Forelimb muscle (tissue), 1 donor: ENCODE results near the gene P4HA3. TPM values are rescaled to one million over a fixed set of nuclear protein-coding genes. Genes with fewer than 3 reads are reported as not detected.
"Not testable (repeated sequence)": the region's sequence is repeated elsewhere in the genome, so short reads cannot be mapped to it uniquely, and the experiment has no call there.

Source experiments
- DNase-seq: peaks from one replicate; pipeline ENCODE4 v3.0.0-alpha.2; 2013; ENCODE audit warnings: low read depth
- polyA plus RNA-seq: library from polyadenylated mRNA; unstranded; fragments of 120-200 nt; gene quantifications from one replicate; pipeline ENCODE4 v1.2.1, GENCODE V29; 2013; ENCODE audit not compliant: insufficient read length

P4HA3 gene
- 0.94 TPM for polyA plus RNA-seq

GRCh38 chr11:74311352-74311926, at the start of gene P4HA3:
Gene P4HA3 (minus strand): TSS chr11:74311640. CDS start chr11:74311611, 29 bp downstream.
- no peak for DNase-seq

GRCh38 chr11:74357449-74357848, 46.0 kb upstream of the P4HA3 start:
- DNase-seq = no peak

- no peak for DNase-seq
These were observed 44.2 kb upstream of the P4HA3 start for GRCh38 chr11:74355626-74356025.

DNA sequence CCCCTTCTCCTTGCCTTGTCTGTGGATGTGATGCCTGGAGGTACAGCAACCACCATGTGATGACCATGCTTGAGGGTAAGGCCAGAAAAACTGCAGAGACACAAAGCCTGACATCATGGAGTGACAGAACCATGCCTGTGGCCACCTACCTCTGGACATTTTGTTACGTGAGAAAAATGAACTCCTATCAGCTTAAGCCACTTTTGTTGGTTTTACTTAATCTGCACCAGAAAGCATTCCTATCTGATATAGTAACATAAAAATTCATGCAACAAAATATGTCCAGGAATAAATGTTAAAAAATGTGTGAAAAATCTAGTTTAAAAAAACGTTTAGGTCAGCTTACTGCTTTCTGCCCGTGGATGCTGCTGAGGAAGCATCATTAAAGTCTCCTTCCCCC, 42.6 kb upstream of the P4HA3 start:
- no peak for DNase-seq

DNA sequence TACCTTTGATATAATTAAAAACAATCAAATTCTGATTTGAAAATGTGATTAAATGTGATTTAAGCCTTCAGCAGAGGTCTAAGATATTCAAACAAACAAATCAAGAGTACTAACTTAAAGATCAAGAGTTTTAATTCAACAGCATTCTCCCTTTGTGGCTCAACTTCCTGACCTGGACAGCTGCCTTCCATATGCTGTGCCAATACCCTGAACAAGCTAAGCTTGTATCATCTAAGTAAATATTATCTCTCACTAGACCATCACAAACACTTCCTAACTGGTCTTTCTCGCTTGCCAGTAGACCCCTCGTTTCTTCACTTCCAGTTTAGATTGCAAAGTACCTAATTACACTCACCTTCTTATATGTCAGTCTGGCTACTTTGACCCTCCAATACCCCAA, 35.9 kb upstream of the P4HA3 start:
- no peak for DNase-seq

GRCh38 chr11:74345420-74345819, 34.0 kb upstream of the P4HA3 start:
- DNase-seq = no peak

GRCh38 chr11:74341921-74342320, 30.5 kb upstream of the P4HA3 start:
- no peak for DNase-seq

DNA sequence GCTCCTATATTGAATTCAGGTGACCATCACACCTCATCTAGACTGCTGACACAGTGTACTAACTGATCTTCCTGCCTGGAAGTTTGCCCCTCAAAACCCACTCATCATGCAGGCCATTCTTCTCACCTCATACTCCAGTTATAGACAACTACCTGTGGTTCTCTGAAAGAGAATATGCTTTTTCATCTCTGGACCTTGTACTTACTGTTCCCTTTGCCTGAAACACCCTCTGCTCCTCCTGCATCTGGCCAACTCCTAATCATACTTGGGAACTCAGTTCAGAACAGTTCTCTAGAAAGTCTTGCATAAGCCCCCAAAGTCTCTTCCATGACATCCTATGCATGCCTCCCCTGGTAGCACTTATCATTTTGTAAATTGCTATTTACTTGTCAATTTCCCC, 28.2 kb upstream of the P4HA3 start:
- DNase-seq = no peak

DNA sequence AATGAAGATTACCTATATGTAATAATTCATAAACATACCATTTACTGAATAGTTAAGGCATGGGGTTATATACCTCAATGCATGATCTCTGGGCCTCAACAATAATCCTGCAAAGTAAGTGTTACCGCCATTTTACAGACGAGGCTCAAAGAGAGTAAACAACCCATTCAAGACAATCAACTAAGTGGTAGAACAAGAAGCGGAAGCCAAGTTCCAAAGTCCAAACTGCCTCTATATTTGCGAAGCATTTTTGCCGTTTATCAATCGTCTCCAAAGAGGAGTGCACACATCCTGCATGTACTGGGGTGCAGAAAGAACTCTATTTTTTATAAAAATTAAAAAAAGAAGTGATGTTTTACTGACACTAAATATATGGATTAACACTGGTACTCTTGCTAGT, 27.5 kb upstream of the P4HA3 start:
- DNase-seq = no peak

- DNase-seq = no peak
These were observed 21.8 kb upstream of the P4HA3 start for GRCh38 chr11:74333193-74333592.

DNA sequence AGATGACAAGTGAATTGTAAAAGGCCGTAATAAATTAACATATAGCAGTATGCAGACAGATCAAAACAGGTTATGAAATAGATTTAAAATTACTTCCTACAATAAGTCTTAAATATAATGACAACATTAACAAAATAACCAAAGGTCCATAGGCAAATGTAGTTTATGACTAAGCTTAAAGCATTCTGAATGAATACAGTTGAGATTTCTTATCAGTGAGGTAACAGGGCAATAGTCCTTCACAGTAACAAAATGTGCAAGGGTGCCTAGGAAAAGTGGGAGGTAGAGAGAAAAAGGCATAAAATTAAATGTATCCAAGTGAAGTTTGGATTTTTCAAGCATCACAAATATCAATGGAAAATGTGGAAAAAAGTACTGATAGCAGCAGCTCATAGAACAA, 20.9 kb upstream of the P4HA3 start:
- no peak for DNase-seq

DNA sequence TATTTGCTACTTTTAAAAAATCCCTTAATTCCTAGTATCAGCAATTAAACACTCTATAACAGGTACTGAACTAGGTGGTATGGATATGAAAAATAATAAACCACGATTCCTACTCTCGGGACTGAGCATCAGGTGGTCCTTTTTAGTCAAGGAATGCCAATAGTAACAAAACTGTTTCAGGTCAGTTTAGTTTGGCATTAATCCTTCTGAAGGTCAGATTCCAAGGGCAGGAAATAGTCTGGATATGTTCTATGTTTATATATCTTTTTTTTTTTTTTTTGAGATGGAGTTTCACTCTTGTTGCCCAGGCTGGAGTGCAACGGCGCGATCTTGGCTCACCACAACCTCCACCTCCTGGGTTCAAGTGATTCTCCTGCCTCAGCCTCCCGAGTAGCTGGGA, 19.6 kb upstream of the P4HA3 start:
- DNase-seq = not testable (repeated sequence)

DNA sequence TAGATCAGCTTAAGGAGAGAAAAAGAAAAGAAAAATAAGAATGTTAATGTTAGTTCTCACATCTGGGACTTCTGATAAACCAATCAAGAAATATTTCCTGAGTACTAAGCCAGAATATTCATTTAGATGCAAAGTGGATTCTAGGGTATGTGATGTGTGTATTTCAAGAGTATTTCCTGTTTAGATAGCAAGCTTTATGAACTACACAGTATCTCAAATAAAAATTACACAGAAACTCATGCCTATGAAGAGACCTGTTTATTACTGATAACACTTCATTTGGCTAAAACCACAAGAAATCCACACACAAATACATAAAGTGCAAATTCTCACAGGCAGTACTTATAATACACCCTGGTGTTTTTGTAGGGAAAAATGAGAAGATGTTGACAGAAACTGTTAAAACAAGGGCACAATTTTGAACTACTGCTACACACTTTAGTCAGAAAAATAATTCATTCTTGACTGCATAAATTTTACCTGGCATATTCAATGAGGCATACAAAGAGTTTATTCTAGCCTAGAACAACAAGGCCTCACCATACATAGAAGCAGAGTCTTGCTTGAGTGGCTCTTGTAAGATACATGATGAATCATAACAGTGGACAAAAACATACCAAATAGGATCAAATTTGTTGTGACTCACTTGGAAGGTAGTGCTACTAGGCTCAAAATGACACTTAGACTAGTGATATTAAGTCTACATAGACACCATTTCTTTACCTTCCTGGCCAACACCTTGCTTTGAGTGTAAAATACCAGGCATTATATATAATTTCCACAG, 18.8 kb upstream of the P4HA3 start:
- DNase-seq = no peak

DNA sequence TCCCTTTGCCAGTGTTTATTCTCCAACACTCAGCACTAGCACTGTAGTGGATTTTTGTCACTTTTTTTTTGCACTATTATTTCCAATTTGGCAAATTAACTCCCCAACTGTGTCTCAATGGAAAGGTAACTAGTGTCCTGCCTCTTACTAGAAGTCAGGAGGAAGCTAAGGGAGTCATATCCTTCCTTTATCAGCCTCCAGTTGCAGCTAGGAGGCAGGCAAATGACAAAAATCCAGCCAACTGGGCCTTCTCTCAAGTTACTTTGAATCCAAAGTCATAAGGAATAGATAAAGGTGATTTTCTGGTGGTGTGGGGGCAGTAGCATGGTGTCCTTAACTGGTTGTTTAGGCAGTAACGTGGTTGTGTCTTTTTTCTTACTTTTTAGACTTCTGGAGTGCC, 15.6 kb upstream of the P4HA3 start:
- no peak for DNase-seq

GRCh38 chr11:74326665-74327064, 15.2 kb upstream of the P4HA3 start:
- DNase-seq = no peak

DNA sequence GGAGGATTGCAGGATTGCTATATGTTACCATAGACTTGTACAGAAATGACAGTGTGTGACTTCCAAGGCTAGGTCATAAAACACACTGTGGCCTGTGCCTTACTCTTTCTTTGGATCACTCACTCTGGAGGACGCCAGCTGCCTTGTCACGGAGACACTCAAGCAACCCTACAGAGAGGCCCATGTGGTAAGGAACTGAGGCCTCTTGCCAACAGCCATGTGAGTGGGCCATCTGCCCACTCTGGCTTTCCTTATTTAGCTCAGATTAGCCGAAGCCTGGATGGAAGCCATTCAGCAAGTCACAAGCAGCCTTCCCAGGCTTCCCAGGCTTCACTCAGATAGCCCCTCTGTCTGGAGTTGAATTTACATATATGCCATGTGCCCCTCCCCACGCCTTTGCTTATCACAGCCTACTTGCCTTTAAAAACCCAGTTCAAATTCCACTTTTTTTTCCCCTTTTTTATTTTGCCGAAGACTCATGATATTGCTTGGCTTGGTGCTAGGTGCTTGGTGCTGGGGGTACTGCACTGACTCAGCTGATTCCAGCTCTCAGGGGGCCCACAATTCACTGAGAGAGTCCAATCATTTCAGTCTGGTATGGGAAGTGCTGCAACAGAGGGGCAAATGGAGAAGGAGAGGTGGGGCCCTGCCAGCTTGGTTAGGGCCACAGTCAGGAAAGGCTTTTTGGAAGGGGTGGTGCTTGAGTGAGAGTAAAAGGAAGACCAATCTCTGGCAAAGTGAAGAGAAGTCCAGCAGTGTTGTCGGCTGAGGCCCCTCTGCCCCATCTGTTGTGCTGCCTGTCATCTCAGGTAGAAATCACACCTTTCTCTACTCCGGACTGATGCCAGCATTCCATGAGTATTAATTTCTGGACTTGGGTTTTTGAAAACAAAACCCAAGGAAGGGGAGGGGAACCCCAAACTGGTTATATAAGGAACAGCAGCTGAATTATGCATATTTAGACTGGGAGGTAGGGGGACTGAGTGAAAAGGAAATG, 14.5 kb upstream of the P4HA3 start:
- no peak for DNase-seq

- no peak for DNase-seq
These were observed 11.2 kb upstream of the P4HA3 start for GRCh38 chr11:74322667-74323066.

GRCh38 chr11:74321487-74322188, 10.2 kb upstream of the P4HA3 start:
- no peak for DNase-seq

- no peak for DNase-seq
These were observed 9.1 kb upstream of the P4HA3 start for GRCh38 chr11:74320538-74320937.

DNA sequence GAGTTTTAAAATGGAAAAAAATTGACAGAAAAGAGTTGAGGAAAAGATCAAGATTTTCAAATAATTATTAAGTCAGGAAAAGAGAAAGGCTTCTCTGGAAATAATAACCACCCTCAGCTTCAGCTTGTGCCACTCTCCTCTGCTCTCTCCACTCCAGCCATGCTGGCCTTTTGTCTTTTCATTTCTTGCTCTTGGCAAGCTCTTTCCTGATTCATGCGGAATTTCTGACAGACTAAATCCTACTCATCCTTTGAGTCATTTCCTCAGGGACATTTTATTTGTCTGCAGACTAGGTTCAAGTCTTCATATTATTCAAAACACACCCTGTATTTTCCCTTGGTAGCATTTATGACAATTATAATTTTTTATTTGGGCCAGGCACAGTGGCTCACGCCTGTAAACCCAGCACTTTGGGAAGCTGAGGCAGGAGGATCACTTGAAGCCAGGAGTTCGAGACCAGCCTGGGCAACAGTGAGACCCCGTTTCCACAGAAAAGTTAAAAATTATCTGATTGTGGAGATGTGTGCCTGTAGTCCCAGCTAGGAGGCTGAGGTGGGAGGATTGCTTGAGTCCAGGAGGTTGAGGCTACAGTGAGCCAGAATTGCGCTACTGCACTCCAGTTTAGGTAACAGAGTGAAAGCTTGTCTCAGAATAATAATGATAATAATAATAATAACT, 7.8 kb upstream of the P4HA3 start:
- no peak for DNase-seq
